Renal pelvis (tissue), 12 donors: ENCODE data around the gene BRD9. TPM values are rescaled to one million over a fixed set of nuclear protein-coding genes. Genes with fewer than 3 reads are reported as not detected.
"Not testable (repeated sequence)": the region's sequence is repeated elsewhere in the genome, so short reads cannot be mapped to it uniquely, and the experiment has no call there.

Experiments
- DNase-seq: peaks from one replicate; pipeline ENCODE4 v3.0.0-alpha.2; 2013
- long read RNA-seq, 16 experiments: transcript quantifications; one replicate each; lab custom pipeline, GENCODE V29; 2026
- polyA plus RNA-seq, 3 donors: library from polyadenylated mRNA; unstranded; fragments of 120-200 nt; gene quantifications; one replicate each; pipeline ENCODE4 v1.2.1, GENCODE V29; 2013; ENCODE audit not compliant: insufficient read length in 3 of 3

The BRD9 gene
- 10 to 100 TPM; 39.3 to 44.0 (median 43.7) TPM for polyA plus RNA-seq
- long read RNA-seq, donor 1, partial matches to known transcripts: 11 of 13 reads
- long read RNA-seq, donor 1, other reads (novel, unspliced or antisense): 0 of 13 reads
- long read RNA-seq, donor 2, transcript BRD9-202 (16 exons, 2,156 nt): major isoform, 6 of 12 reads
- long read RNA-seq, donor 2, partial matches to known transcripts: 5 of 12 reads
- long read RNA-seq, donor 2, other reads (novel, unspliced or antisense): 0 of 12 reads
- long read RNA-seq, donor 3, partial matches to known transcripts: 18 of 21 reads
- long read RNA-seq, donor 3, other reads (novel, unspliced or antisense): 0 of 21 reads
- long read RNA-seq, donor 4, partial matches to known transcripts: 11 of 13 reads
- long read RNA-seq, donor 4, other reads (novel, unspliced or antisense): 0 of 13 reads
- long read RNA-seq, donor 5, partial matches to known transcripts: 7 of 7 reads
- long read RNA-seq, donor 5, other reads (novel, unspliced or antisense): 0 of 7 reads
- long read RNA-seq, donor 6, partial matches to known transcripts: 12 of 15 reads
- long read RNA-seq, donor 6, other reads (novel, unspliced or antisense): 0 of 15 reads
- long read RNA-seq, donor 7, partial matches to known transcripts: 19 of 21 reads
- long read RNA-seq, donor 7, other reads (novel, unspliced or antisense): 0 of 21 reads
- long read RNA-seq, donor 8, partial matches to known transcripts: 5 of 5 reads
- long read RNA-seq, donor 8, other reads (novel, unspliced or antisense): 0 of 5 reads
- long read RNA-seq, donor 9, partial matches to known transcripts: 6 of 12 reads
- long read RNA-seq, donor 9, other reads (novel, unspliced or antisense): 0 of 12 reads
- long read RNA-seq, donor 10, partial matches to known transcripts: 15 of 16 reads
- long read RNA-seq, donor 10, other reads (novel, unspliced or antisense): 0 of 16 reads
- long read RNA-seq, donor 11, partial matches to known transcripts: 9 of 10 reads
- long read RNA-seq, donor 11, other reads (novel, unspliced or antisense): 0 of 10 reads
- long read RNA-seq, donor 12, partial matches to known transcripts: 6 of 6 reads
- long read RNA-seq, donor 12, other reads (novel, unspliced or antisense): 0 of 6 reads
- long read RNA-seq, donor 13, partial matches to known transcripts: 13 of 16 reads
- long read RNA-seq, donor 13, other reads (novel, unspliced or antisense): 0 of 16 reads
- long read RNA-seq, donor 14, partial matches to known transcripts: 36 of 41 reads
- long read RNA-seq, donor 14, other reads (novel, unspliced or antisense): 0 of 41 reads
- long read RNA-seq, donor 15, partial matches to known transcripts: 100 of 116 reads
- long read RNA-seq, donor 15, other reads (novel, unspliced or antisense): 13 of 116 reads
- long read RNA-seq, donor 16, partial matches to known transcripts: 6 of 8 reads
- long read RNA-seq, donor 16, other reads (novel, unspliced or antisense): 0 of 8 reads

- DNase-seq: peak; percentile 82
Observed at GRCh38 chr5:892394-893136, at the start of gene BRD9, which contains the start of gene TRIP13. TSS of gene BRD9 (minus strand) at chr5:892801. CDS start at chr5:892657, 144 bp downstream. TSS of gene TRIP13 (plus strand) at chr5:892884. CDS start at chr5:892999, 115 bp downstream.

GRCh38 chr5:940741-941140, 48.1 kb upstream of the BRD9 start:
- DNase-seq: not testable (repeated sequence)

GRCh38 chr5:939368-939767, 46.8 kb upstream of the BRD9 start:
- no peak for DNase-seq

- DNase-seq: no peak
Observed at GRCh38 chr5:937151-937924, 44.7 kb upstream of the BRD9 start.

- DNase-seq: no peak
Observed at GRCh38 chr5:936149-937144, 43.8 kb upstream of the BRD9 start.

GRCh38 chr5:935510-936084, 43.0 kb upstream of the BRD9 start:
- DNase-seq: no peak

GRCh38 chr5:934381-934967, 41.9 kb upstream of the BRD9 start:
- not testable (repeated sequence) for DNase-seq

GRCh38 chr5:933951-934350, 41.4 kb upstream of the BRD9 start:
- not testable (repeated sequence) for DNase-seq

- DNase-seq: no peak
Observed at GRCh38 chr5:933251-933861, 40.8 kb upstream of the BRD9 start.

GRCh38 chr5:932628-933250, 40.1 kb upstream of the BRD9 start:
- no peak for DNase-seq

- no peak for DNase-seq
Observed at GRCh38 chr5:932151-932627, 39.6 kb upstream of the BRD9 start.

GRCh38 chr5:931570-932145, 39.1 kb upstream of the BRD9 start:
- no peak for DNase-seq

GRCh38 chr5:930866-931265, 38.3 kb upstream of the BRD9 start:
- DNase-seq: no peak

- no peak for DNase-seq
Observed at GRCh38 chr5:929596-929995, 37.0 kb upstream of the BRD9 start.

GRCh38 chr5:929182-929581, 36.6 kb upstream of the BRD9 start:
- not testable (repeated sequence) for DNase-seq
